Retina (tissue), 1 donor: Measurements from ENCODE around the gene IGIP.
"Not testable (repeated sequence)": the region's sequence is repeated elsewhere in the genome, so short reads cannot be mapped to it uniquely, and the experiment has no call there.

Source experiments
- DNase-seq: peaks from one replicate; pipeline ENCODE4 v3.0.0-alpha.2; 2016

IGIP gene

DNA sequence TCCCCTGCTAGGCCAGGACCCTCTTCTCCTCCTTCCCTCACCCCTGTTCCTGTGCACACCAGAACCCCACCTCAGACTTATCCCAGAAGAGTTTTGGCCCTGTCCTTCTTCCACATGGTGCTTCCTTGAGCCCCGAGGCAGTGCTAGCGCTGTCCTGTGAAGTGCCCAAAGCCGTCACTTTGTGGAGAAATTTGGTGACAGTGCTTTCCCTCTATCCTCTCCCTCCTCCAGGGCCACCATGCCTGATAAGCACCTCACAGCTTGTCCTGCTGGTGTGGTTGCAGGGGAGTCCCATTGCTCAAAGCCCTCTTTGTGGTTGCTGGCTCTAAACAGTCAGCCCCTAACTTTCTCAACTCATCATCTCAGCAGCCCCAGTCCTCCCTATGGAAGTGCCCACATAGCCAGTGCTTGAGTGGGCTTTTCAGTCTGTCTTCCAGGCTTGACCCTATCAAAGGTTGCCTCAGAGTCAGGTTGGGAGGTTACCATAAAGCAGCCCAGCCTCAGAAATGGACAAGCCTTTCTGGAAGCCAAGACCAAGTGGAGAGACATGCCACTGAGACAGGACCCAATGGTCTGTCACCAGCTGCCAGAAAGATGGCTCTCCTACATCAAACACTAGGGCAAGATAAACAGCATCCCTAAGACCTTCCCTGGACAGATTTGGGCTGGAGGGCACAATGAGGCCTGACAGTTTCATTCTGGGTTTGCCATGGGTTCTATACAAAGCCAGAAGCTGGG, 18.0 kb downstream of the IGIP start:
- peak; percentile 39 for DNase-seq

DNA sequence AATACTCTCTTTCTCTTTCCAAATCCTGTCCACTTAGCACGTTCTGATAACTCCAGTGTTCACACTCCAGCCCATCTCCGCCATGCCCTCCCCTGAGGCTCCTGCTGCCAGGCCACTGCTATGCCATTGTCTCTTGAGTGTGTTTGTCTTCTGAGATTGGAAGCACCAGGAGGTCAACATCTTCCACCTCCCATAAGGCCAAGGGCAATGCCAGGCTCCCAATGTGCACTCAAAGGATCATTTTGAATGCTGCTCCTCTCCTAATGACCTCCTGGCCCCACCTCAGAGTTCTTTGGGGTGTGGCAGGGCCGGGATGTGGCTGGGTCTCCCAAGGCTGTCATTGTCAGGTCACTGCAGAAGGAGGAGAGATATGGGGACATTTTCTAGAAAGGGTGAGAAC, 19.5 kb downstream of the IGIP start:
- peak; percentile 33 for DNase-seq

DNA sequence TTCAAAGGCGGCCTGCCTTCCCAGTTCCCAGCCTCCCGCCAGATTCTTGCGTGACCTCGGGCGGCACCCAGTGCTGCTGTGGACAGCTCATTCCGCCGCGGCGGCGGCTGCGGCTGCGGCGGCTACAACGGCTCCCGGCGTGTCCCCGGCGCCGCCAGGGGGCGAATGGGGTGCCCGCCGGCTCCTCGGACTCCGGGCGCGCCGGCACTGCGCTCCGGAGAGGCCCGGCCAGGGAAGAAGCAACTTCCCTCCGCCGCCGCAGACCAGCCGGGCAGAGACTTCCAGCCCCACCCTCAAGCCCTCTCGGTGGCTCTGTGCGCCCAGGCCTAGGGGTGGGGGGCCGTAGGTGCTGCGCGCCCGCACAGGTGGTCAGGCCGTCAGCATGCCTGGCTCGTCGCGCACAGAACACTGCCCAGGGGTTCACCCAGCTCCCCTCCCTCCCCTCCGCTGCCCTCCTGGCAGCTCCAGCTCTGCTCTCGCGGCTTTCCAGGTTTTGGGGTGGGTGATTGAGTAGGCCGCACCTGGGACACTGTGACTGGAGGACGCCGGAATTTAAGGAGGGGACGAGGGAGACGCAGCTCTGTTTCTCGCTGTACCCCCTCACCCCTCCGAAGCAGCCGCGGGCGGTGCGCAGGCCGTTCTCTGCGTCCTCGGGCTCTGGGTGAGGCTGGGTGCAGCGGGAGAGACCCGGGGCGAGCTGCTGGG, 20.2 kb downstream of the IGIP start:
- peak; percentile 86 for DNase-seq

DNA sequence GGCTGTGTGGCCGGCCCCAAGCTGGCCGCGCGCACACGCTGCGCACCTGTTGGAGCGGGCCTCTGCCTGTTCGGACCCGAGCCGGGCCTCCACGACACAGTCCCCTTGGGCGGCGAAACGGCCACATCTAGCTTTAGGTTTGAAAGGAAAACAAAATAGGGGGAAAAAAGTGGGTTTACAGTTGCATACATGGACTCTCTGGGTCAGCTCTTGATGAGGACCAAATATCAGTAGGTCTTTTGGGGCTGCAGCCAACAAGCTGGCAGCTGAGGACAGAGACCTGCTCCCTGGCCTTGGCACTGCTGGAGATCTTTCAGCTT, 20.7 kb downstream of the IGIP start:
- no peak for DNase-seq

DNA sequence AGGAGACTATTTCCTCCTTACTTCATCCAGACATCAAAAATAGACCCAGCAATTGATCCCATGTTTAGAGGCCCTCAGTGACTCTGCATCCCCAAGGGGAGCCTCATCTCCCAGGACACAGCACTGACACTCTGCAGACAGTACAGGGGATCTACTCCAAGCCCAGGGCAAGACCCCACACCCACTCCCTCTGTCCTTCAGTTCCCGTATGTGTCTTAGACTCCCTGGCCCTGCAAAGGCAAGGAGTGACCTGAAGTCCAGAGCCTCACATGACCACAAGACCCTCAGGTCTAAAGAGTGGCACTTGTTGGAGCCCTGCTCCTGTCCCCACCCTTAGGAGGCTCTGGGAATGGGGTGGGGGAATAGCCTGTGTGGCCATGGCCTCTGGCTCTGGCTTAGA, 21.7 kb downstream of the IGIP start:
- DNase-seq = no peak

DNA sequence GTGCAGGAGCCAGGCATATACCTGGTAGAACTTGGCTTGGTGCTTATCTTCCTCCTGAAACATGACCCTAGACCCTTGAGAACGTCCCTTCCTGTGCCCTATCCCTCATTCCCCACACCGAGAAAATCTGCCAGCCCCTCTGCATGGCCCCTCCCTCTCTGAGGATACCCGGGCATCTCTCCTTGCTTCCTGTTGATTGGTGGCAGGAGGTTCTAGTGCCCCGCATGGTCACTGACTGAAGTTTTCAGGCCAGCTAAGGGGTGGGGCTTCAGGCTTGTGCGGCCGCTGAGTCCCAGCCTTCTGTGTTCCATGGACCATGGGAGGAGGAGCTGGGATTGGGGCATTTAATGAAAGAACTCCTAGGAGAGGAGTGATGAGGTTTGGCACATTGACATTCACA, 22.8 kb downstream of the IGIP start:
- peak; percentile 36 for DNase-seq

DNA sequence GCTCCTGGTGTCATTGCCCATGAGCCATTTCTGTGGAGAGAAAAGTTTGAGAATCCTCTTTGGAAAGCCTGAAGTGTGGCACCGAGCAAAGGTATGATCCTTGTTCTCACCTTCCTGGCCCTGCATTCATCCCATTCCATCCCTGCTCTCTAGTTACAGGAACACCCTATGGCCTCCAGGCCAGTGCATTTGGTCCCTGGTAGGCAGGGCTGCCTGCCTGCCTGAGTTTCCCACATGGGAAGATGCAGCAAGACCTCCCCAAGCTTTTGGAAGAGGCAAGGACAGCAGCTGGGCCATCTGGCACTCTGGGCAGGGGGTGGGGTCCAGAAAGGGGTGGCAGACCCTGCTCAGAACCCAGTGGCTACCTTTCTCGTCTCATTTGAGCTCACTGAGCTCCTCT, 24.5 kb downstream of the IGIP start:
- DNase-seq = no peak

DNA sequence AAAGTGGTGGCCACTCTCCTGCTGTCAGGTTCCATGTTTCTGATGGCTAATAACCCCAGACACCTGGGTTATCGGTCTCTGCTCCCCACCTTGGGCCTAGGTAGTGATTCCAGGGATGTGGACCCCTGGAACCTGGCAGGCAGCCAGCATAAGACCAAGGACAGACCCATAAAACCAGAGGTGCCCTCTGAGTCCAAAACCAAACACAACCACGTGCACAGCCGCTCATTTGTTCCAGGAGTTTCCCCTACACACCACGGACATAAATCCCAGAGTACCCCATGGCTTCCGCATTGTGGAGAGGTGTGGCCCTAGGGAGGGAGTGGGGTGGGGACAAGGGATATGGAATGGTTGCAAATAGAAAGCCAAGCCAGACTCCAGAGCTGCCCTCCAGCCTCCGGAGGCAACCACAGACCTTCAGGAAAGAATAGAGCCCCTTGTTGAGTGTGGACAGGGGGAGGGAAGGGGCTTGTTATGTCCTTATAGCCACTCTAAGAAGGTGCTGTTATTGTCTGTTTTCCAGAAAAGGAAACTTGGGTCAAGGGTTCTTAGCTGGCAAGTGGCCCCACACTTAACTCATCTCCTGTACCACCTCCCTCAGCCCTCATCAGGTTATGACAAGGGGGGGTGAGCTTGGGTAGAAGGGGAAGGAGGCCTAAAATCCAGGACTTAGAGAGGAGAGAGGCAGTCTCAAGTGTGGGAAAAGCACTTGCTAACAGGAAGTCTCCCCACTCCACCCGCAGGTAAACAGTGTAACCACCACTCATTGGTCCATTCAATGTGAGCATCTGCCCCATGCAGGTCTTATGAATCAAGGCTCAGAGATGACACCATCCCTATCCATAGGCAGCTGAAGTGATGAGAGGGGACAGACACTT, 25.6 kb downstream of the IGIP start:
- DNase-seq = no peak

DNA sequence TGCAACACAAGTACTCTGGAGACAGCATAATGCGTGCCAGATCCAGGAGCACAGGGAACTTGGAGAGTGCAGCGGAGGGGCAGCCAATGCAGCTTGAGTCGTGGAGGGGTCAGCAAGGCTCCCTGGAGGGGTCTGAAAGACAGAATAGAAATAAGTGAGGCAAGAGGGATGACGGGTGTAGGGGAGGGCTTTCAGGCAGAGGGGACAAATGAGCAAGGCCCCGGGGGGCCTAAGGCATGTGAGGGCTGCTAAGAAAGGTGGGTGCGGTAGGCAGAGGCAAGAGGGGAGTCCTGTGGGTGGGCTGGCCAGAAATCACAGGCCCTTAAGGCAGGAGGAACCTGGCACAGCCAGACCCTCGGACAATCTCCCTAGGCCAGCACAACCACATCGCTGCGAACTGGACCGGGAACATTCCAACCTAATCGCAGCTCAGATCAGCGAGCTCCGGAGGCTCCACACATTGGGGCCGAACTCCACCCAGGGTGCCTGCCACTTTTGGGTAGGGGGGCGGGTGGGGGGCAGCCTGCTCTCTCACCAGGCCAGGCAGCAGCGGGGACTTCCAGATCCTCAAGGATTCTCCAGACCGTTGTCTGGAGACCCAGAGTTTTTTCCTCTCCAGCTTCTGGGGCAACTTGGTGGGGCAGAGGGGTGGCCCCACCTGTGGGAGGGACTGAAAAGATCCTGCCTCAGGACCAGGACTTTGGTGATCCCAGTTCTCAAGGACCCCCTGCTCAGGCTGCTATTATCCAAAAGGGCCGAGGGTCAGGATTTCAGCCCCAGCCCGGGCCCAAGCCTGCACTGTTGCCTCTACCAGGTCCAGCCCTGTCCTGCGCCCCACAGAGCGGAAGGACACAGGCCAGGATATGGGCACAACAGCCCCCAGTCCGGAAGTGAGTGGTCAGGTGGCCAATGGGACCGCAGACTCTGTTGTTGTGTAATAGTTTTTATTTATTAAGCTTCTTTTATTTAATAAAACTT, 26.6 kb downstream of the IGIP start:
- peak; percentile 59 for DNase-seq

DNA sequence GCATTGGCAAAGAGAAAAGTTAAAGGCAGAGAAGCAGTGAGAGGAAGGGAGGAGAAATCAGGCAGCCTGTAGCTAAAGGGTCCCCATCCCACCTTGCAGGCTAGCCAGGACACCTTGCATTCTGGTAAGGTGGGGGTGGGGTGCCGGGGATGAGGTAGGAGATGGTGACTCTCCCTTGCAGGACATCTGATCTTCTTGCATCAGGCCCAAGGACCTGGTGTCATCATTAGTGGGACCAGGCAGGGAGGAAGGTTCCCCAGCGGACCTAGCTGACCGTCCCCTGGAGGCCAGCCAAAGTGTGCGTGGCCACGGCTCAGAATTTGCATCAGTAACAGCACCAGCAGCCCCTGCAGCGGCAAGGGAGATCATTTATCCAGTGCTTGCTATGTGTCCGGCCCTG, 27.5 kb downstream of the IGIP start:
- no peak for DNase-seq

DNA sequence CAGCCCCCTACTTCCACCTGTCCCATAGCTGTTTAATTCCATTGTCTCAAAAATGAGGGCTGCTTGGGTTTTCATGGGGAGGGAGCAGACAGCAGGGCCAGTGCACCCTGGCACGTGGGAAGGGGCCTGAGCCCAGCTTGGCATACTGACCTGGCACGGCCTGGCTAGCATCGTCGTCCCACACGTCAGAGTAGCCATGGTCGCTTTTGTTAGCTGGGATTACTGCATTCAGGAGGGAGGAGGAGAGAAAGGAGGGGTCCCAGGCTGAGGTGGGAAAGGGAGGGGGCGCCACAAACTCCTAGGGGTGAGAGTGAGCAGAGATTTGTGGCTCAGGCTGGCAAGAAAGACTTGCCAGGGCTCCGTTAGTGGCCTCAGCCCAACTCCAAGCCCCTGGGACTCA, 28.2 kb downstream of the IGIP start:
- no peak for DNase-seq

DNA sequence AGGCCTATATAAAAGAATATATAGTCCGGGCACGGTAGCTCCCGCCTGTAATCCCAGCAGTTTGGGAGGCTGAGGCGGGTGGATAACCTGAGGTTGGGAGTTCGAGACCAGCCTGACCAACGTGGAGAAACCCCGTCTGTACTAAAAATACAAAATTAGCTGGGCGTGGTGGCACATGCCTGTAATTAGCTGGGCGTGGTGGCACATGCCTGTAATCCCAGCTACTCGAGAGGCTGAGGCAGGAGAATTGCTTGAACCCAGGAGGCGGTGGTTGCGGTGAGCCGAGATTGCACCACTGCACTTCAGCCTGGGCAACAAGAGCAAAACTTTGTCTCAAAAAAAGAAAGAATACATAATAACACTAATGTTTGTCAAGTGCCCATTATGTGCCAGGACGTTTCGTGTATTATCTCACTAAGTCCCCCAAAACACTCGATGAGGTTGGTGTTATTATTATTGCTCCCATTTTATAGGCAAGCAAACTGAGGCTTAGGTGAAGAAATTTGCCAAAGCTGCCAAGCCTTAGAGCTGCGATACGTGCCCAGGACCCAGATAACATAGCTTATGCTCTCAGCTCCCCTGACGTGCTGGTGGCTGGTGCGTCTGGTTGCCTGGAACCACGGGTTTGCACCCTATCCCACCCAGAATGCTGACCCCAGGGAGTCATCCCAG, 29.1 kb downstream of the IGIP start:
- not testable (repeated sequence) for DNase-seq

DNA sequence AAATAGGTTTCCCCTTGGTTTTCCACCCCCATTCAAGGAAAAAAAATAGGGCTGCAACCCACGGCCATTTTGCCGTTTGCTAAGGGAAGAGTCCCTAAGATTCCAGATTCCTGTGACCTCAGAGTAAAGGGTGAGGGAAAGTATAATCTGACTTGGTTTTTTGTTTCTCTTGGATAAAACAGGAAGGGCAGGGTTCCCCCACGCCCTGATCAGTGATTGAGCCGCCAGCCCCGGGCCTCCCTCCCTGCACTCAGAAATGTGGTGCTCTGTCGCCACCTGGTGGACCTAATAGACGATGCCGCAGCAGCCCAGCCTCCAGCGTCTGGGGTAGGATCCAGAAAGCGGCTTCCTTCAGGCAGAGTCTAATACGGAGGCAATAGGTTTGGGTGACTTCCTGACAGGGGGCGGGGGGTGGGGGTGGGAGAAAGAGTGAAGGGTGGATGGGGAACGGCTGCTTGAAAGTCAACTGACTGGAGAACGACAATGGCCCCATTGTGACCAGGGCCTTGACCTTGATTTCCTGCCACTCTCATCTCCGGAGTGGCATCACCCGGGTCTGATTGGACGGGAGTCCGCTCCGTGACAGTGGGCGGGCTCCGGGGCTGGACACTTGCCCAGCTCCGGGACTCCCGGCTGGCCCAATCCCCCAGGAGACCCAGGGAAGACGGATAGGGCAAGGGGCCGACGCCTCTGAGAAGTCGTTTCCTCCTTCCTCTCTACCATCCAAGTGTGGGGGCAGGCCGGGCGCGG, 31.5 kb downstream of the IGIP start:
- DNase-seq = peak; percentile 89

DNA sequence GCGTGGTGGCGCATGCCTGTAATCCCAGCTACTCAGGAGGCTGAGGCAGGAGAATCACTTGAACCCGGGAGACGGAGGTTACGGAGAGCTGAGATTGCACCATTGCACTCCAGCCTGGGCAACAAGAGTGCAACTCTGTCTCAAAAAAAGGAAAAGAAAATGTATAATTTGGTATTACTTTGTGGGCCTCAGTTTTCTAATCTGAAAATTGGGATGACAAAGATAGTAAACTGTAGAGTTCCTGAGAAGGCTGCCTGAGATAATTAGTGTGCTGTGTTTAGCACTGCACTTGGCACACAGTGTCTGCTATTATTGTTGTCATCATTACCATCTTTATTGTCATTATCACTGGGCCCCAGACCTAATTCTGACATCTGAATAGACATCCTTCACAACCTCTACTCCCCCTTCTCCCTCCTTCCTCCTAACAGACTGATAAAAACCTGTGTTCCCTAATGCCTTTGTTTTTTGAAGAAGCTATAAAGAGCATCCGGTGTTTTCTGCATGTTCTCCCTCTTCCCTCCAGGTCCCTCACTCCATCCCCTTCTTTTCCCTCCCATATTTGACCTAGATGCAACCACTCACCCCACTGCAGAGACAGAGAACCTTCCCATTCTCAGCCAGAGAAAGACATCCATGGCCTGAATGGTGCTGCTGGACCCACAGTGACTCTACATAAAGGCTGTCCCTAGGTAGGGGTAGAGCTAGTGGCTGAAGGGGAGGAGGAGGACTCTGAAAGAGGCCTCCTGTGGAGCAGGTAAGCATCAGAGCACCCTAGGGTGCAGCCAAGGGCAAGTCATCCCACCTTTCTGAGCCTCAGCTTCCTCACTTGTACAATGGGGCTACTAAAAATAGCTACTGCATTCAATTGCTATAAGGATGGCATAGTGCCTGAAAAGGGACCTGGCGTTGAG, 33.5 kb downstream of the IGIP start:
- no peak for DNase-seq

DNA sequence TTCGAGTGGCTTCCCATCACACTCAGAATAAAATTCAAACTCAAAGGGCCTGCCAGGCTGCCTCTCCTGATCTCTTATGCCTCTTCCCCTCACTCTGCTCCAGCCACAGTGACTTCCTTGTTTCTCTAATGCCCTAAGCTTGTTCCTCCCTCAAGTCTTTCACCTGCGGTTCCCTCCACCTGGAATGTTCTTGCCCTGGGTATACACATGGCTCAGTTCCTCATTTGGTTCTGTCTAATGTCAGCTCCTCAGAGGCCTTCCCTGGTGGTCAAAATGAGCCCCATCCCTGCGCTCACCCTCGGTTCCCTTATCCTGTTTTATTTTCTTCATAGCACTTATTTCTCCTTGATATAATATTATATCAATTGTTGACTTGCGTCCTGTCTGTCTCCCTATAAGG, 36.5 kb downstream of the IGIP start:
- no peak for DNase-seq

DNA sequence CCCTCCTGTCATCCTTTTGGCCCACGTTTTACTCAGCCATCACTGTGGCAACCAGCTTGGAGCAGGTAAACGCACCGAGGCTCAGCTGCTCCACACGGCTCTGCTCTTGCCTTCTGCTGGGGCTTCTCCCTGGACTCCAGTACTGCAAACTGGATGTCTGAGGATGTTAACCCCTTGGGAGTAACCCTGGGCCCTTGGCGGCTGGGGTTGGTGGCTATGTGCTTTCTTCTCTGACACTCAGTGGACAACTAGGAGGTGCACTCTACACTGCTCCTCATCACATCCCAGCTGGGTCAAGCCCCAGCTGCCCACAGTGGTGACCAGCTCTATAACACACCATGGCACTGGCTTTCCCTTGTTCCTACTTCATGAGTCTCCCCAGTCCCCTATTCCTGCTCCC, 37.0 kb downstream of the IGIP start:
- no peak for DNase-seq

DNA sequence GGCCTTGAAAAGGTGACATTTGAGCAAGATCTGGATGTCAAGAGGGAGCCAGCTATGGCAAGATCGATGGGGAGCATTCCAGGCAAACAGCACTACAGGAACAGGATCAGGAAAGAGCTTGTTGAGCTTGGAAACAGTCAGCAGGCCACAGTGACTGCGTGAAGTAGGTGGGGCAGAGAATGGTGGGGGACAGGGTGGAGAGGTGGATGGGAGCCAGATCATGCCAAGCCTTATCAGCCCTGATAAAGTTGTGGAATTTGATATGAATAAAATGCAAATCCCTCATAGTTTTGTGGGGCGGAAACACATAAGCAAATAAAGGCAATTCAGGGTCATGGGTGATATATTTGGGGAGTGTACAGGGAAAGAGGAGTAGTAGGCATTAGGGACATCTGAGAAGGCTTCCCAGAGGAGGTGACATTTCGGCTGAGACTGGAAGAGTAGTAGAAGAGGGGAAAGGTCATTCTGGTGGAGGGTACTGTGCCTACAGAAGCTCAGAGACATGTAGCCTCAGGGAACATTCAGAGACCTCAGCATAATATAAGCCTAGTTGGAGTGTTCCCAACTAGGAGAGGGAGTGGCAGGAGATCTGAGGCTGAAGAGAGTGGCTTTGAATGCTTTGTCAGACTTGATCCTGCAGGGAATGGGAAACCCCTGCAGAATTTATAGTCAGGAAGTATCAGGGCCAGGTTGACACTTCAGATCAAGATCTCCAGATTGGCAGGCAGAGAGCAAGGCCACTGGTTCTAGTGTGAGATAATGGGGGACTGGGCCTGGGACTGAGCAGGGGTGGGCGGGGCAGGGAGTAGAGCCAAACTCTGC, 39.6 kb downstream of the IGIP start:
- DNase-seq = no peak

DNA sequence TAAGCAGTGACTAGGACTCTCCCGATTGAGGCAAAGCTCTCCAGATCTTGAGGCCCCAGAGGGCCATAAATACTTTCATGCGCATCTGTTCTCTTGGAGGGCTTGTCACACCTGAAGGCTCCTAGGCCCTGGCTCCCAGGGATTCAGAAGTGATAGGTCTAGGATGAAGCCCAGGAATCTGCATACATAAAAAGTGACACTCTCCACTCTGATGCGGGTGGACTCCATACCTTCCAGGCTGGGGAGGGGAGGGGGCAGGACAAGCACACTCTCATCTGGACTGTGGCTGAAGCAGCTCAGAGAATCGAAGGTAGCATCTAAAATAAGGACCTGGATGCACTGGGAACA, 40.2 kb downstream of the IGIP start:
- no peak for DNase-seq

DNA sequence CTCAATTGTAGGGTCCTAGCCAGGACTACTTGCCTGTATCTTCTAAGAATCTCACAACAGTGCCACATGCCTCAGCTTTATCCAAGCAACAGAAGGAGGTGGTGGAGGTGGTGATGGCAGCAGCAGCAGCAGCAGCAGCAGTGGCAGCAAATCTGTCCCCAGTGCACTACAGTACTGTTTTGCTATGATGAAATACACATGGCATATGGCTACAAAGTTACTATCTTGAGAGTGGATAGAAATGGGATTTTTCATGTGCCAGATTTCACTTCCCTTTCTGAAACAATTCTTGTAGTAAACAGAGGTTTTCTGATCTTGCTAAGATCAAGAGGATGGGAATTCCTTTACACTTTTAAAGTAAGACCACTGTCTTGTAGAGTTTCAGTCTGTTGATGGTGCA, 41.2 kb downstream of the IGIP start:
- no peak for DNase-seq
